ENCODE results near the gene GGT5. TPM values are rescaled to one million over a fixed set of nuclear protein-coding genes. Genes with fewer than 3 reads are reported as not detected.
"Not testable (repeated sequence)": the region's sequence is repeated elsewhere in the genome, so short reads cannot be mapped to it uniquely, and the experiment has no call there.

The GGT5 gene
- total RNA-seq, 1 donor from 2014 or later = 61.4 TPM

GRCh38 chr22:24205438-24206195, 39.3 kb downstream of the GGT5 start:
- Histone ChIP-seq H3K4me1 (peaks cover 33% of the 10 kb centered on the region), H3K36me3 (no peaks in the 10 kb centered on the region), H3K27ac (no peak overlapping the region), H3K27me3 (no peaks in the 10 kb centered on the region), H3K4me3 (no peak overlapping the region), H3K9me3 (no peaks in the 10 kb centered on the region)
- no peak for DNase-seq (ENCODE audit: extremely low spot score in 2 of 2)
- intact Hi-C loops (cut with DNase I) = no loop called here
- TF ChIP-seq POLR2A (IDR thresholded peaks at IDR 0.05) (no peak), CTCF (IDR thresholded peaks at IDR 0.05) (no peak), POLR2AphosphoS5 (IDR thresholded peaks at IDR 0.05; ENCODE audit: insufficient read depth in 1 of 2, low read depth in 1 of 2) (no peak)

GRCh38 chr22:24203856-24204255, 41.0 kb downstream of the GGT5 start:
- intact Hi-C loops (cut with DNase I); H3K36me3 ChIP-seq: not testable (repeated sequence)
- H3K4me1 ChIP-seq = peaks cover 26% of the 10 kb centered on the region

GRCh38 chr22:24201681-24202614, 42.9 kb downstream of the GGT5 start:
- DNase-seq (ENCODE audit: extremely low spot score in 2 of 2) = no peak
- H3K27me3 ChIP-seq = no peaks in the 10 kb centered on the region

More at GRCh38 chr22:24203856-24204255, 41.0 kb downstream of the GGT5 start:
- H3K4me3 ChIP-seq; H3K27ac ChIP-seq; DNase-seq (ENCODE audit: extremely low spot score in 2 of 2); H3K27me3 ChIP-seq; H3K9me3 ChIP-seq: not testable (repeated sequence)

GRCh38 chr22:24200619-24201212, 44.2 kb downstream of the GGT5 start:
- no peak overlapping the region for H3K27ac ChIP-seq
- TF ChIP-seq POLR2AphosphoS5 (IDR thresholded peaks at IDR 0.05; ENCODE audit: insufficient read depth in 1 of 2, low read depth in 1 of 2) (no peak), CTCF (IDR thresholded peaks at IDR 0.05) (no peak), POLR2A (IDR thresholded peaks at IDR 0.05) (no peak)
- H3K27me3 ChIP-seq = no peaks in the 10 kb centered on the region
- DNase-seq (ENCODE audit: extremely low spot score in 2 of 2) = no peak
- no peaks in the 10 kb centered on the region for H3K36me3 ChIP-seq
- H3K4me1 ChIP-seq = peaks cover 14% of the 10 kb centered on the region
- intact Hi-C loops (cut with DNase I) = no loop called here
- H3K4me3 ChIP-seq = no peak overlapping the region
- H3K9me3 ChIP-seq = no peaks in the 10 kb centered on the region

More at GRCh38 chr22:24201681-24202614, 42.9 kb downstream of the GGT5 start:
- H3K9me3 ChIP-seq = no peaks in the 10 kb centered on the region
- H3K36me3 ChIP-seq = no peaks in the 10 kb centered on the region
- H3K27ac ChIP-seq = no peak overlapping the region
- intact Hi-C loops (cut with DNase I) = no loop called here
- H3K4me3 ChIP-seq = no peak overlapping the region
- peaks cover 15% of the 10 kb centered on the region for H3K4me1 ChIP-seq
- TF ChIP-seq POLR2A (IDR thresholded peaks at IDR 0.05) (no peak), POLR2AphosphoS5 (IDR thresholded peaks at IDR 0.05; ENCODE audit: insufficient read depth in 1 of 2, low read depth in 1 of 2) (no peak), CTCF (IDR thresholded peaks at IDR 0.05) (no peak)

GRCh38 chr22:24198682-24199052, 46.2 kb downstream of the GGT5 start:
- H3K36me3 ChIP-seq = no peaks in the 10 kb centered on the region
- no peak overlapping the region for H3K4me3 ChIP-seq
- H3K9me3 ChIP-seq = no peaks in the 10 kb centered on the region
- H3K27ac ChIP-seq = peak overlapping the region; percentile 52
- TF ChIP-seq CTCF (IDR thresholded peaks at IDR 0.05) (no peak), POLR2AphosphoS5 (IDR thresholded peaks at IDR 0.05; ENCODE audit: insufficient read depth in 1 of 2, low read depth in 1 of 2) (no peak), POLR2A (IDR thresholded peaks at IDR 0.05) (no peak)
- H3K4me1 ChIP-seq = peaks cover 18% of the 10 kb centered on the region
- no peaks in the 10 kb centered on the region for H3K27me3 ChIP-seq
- DNase-seq (ENCODE audit: extremely low spot score in 2 of 2) = no peak
- intact Hi-C loops (cut with DNase I) = no loop called here

All from vagina (tissue), 2 donors.